K562 (cell line): ENCODE data around the gene TCF12. TPM values are rescaled to one million over a fixed set of nuclear protein-coding genes. Genes with fewer than 3 reads are reported as not detected.

Source experiments
- ATAC-seq: fragments of 200-7000 bp; cut with Tn5 transposase; 3 replicates; pipeline ENCODE4 v1.9.1; 2020; ENCODE audit warnings: moderate library complexity
- BruUV-seq: library from RNA; stranded (reverse); fragments of 400-500 nt; replicated peaks from 2 replicates; lab custom pipeline; 2021; lab: Mats Ljungman, UMichigan
- CTCF ChIA-PET: fragments of 300-600 bp; formaldehyde crosslinking; extraction: SDS; loops from one replicate; lab custom pipeline; 2021; ENCODE audit warnings: low intra/inter-chr PET ratio; lab: Yijun Ruan, JAX
- POLR2A ChIA-PET: fragments of 300-600, 350-650 bp; sonication (Branson Sonifier 250); formaldehyde crosslinking; extraction: SDS; loops from one replicate; lab custom pipeline; 2021; ENCODE audit warnings: antibody characterized with exemption, inconsistent platforms; lab: Yijun Ruan, JAX
- DNase-seq, 4 experiments: peaks; one replicate each; pipeline versions ENCODE4 v3.0.0 to v3.0.0-alpha.2; 2011 to 2018; ENCODE audit warnings: low spot score in 3 of 4, mixed read lengths in 3 of 4; ENCODE audit errors: extremely low read depth in 1 of 4
- FAIRE-seq: peaks from 2 replicates; lab custom pipeline; 2011; peaks lifted over from hg19 to GRCh38; lab: Jason Lieb, UNC
- H2AFZ ChIP-seq: 2 replicates; pipeline ENCODE4 v1.6.0; 2011; ENCODE audit warnings: low read depth, low read length, control low read depth, inconsistent platforms
- H3K27ac ChIP-seq: fragments of 200-600 bp; 3 replicates; pipeline ENCODE4 v1.8.0; 2011; ENCODE audit warnings: low read depth, mild to moderate bottlenecking, control low read depth, inconsistent platforms, low read length, moderate library complexity, mixed read lengths; ENCODE audit errors: extremely low read depth
- H3K27me3 ChIP-seq, 2 experiments: fragments of 300-600 bp in 1 of 2; 2 replicates in 1 of 2; 3 replicates in 1 of 2; pipeline versions ENCODE4 v1.6.0 to v1.8.0; 2011; ENCODE audit warnings: inconsistent platforms in 2 of 2, low read length in 2 of 2, mild to moderate bottlenecking in 1 of 2, mixed read lengths in 1 of 2, moderate library complexity in 1 of 2; ENCODE audit not compliant: control insufficient read depth in 2 of 2, insufficient read depth in 2 of 2
- H3K36me3 ChIP-seq: fragments of 300-600 bp; 3 replicates; pipeline ENCODE4 v1.8.0; 2011; ENCODE audit warnings: mild to moderate bottlenecking, low read length, inconsistent platforms; ENCODE audit not compliant: control insufficient read depth, insufficient read depth
- H3K4me1 ChIP-seq, 2 experiments: fragments of 200-600 bp in 1 of 2; replicated peaks in 1 of 2; 2 replicates in 1 of 2; 3 replicates in 1 of 2; pipeline versions ENCODE4 v1.5.1 to v1.8.0; 2011; ENCODE audit warnings: inconsistent platforms in 2 of 2, low read length in 2 of 2, mild to moderate bottlenecking in 1 of 2, mixed read lengths in 1 of 2, moderate library complexity in 1 of 2; ENCODE audit not compliant: control insufficient read depth in 2 of 2, insufficient read depth in 2 of 2
- H3K4me2 ChIP-seq: 2 replicates; pipeline ENCODE4 v1.6.1; 2011; ENCODE audit warnings: low read length, control low read depth, inconsistent platforms, mixed read lengths; ENCODE audit not compliant: insufficient read depth
- H3K4me3 ChIP-seq: fragments of 200-600 bp; sonication (generic), shearing (Covaris generic); 2 replicates; pipeline ENCODE4 v1.5.1; 2016; ENCODE audit warnings: control low read depth, inconsistent platforms
- H3K79me2 ChIP-seq: fragments of 200-600 bp; 3 replicates; pipeline ENCODE4 v1.8.0; 2011; ENCODE audit warnings: low read length, inconsistent platforms; ENCODE audit not compliant: control insufficient read depth, insufficient read depth
- H3K9ac ChIP-seq, 2 experiments: 2 replicates each; pipeline versions ENCODE4 v1.6.0 to v1.6.1; 2011; ENCODE audit warnings: low read depth in 2 of 2, low read length in 2 of 2, control low read depth in 1 of 2, inconsistent platforms in 1 of 2, mild to moderate bottlenecking in 1 of 2, mixed read lengths in 1 of 2; ENCODE audit not compliant: insufficient read depth in 1 of 2
- H3K9me1 ChIP-seq: one replicate; pipeline ENCODE4 v1.6.0; 2011; ENCODE audit warnings: inconsistent platforms, mild to moderate bottlenecking, low read length, moderate library complexity; ENCODE audit not compliant: control insufficient read depth, insufficient read depth
- H3K9me3 ChIP-seq: replicated peaks from 2 replicates; pipeline ENCODE4 v1.5.1; 2011; ENCODE audit warnings: low read depth, low read length, inconsistent platforms; ENCODE audit not compliant: control insufficient read depth, insufficient read depth
- H4K20me1 ChIP-seq: replicated peaks from 2 replicates; pipeline ENCODE4 v1.6.1; 2011; ENCODE audit warnings: low read length, inconsistent platforms, mixed read lengths; ENCODE audit not compliant: control insufficient read depth, insufficient read depth
- COPS2 ChIP-seq: fragments of 450-650 bp; conservative IDR thresholded peaks from 2 replicates; pipeline ENCODE4 v1.6.1; 2016; ENCODE audit warnings: mild to moderate bottlenecking, moderate library complexity
- MAFG ChIP-seq: fragments of 450-650 bp; conservative IDR thresholded peaks from 2 replicates; pipeline ENCODE4 v1.6.1; 2016; ENCODE audit warnings: missing genetic modification characterization, missing compliant biosample characterization
- NR4A1 ChIP-seq, 2 experiments: fragments of 250-450 bp in 1 of 2; fragments of 450-650 bp in 1 of 2; sonication (Bioruptor Pico) in 1 of 2; IDR thresholded peaks; 2 replicates each; pipeline versions ENCODE4 v1.4.0 to v1.6.1; 2016 to 2020; ENCODE audit warnings: mild to moderate bottlenecking in 2 of 2, missing compliant biosample characterization in 1 of 2, missing genetic modification characterization in 1 of 2, moderate library complexity in 1 of 2
- POLR2AphosphoS5 ChIP-seq: IDR thresholded peaks from 2 replicates; pipeline ENCODE4 v1.6.1; 2011; ENCODE audit warnings: mild to moderate bottlenecking, low read depth, low read length, moderate library complexity; ENCODE audit not compliant: control insufficient read depth, insufficient read depth
- ZNF316 ChIP-seq: fragments of 450-650 bp; IDR thresholded peaks from 2 replicates; pipeline ENCODE4 v1.6.1; 2016
- WGBS: fragments of 100-300 bp; shearing (Covaris generic); methylation state at CpG from one replicate; pipeline ENCODE4 v1.1.6; 2016; ENCODE audit warnings: low coverage, mixed read lengths; ENCODE audit not compliant: insufficient coverage; ENCODE audit errors: missing lambda C conversion rate; 5-methylcytosine and 5-hydroxymethylcytosine counted together
- in situ Hi-C: fragments of 300-500 bp; cut with MboI; formaldehyde crosslinking; loops from 4 replicates; pipeline ENCODE4 v1.15.0; 2018; ENCODE audit warnings: inconsistent platforms, mixed read lengths
- intact Hi-C: fragments of 100-400 bp; cut with micrococcal nuclease; formaldehyde crosslinking; loops from 2 replicates; pipeline ENCODE4 v1.14.2; 2022
- polyA plus RNA-seq, 8 experiments: library from polyadenylated mRNA; depleted of rRNA in 4 of 8; stranded (reverse) in 5 of 8; unstranded in 3 of 8; fragments of >200 nt; fragmentation: Nextera tagmentation in 2 of 8; fragmentation: Illumina TruSeq in 1 of 8; extraction: Ambion mirVana in 2 of 8; extraction: Trizol in 1 of 8; gene quantifications; 2 replicates each; pipeline versions ENCODE4 v1.2.1 to v1.2.3, GENCODE V29; 2011 to 2014; ENCODE audit warnings: inconsistent platforms in 1 of 8, missing spikeins in 1 of 8
- total RNA-seq, 7 experiments: library from RNA; depleted of rRNA in 6 of 7; stranded (reverse); fragments of >200 nt in 6 of 7; fragmentation: Illumina TruSeq in 2 of 7; extraction: Trizol in 2 of 7; gene quantifications; 2 replicates each; pipeline versions ENCODE4 v1.2.1 to v1.2.3, GENCODE V29; 2011 to 2021; ENCODE audit warnings: low replicate concordance in 1 of 7
- TF ChIP-seq, protein P1 (sequence below): fragments of 450-650 bp; formaldehyde crosslinking; IDR thresholded peaks from 2 replicates; pipeline ENCODE4 v1.4.0; 2022; ENCODE audit warnings: missing genetic modification characterization

Gene TCF12
- total and polyA plus RNA-seq, 9 of the 15 experiments (the other 6 are each of a cell fraction or from before 2014, with no cell fraction given) = 10.5 to 132 (median 52.9) TPM

DNA sequence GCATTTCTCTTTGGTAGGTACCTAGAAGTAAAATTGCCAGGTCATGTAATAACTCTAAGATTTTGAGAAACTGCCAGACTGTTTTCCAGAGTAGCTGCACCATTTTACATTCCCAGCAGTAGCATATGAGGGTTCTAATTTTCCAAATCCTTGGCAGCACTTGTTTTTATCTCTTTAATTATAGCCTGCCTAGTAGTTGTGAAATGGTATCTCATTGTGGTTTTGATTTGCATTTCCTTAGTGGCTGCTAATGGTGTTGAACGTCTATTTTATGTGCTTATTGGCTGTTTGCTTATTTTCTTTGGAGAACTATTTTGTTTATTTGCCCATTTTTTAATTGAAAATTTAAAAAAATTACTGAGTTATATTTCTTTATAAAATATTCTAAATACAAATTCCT lies 117.9 kb downstream of the TCF12 start:
- Histone ChIP-seq H3K36me3 (no peaks in the 10 kb centered on the region), H3K27ac (no peak overlapping the region), H2AFZ (no peak overlapping the region), H3K4me1 (peaks cover 0 to 8% of the 10 kb centered on the region in 2 experiments; a peak in 4 of 5 replicates), H3K4me3 (no peak overlapping the region), H3K9me1 (no peaks in the 10 kb centered on the region), H3K27me3 (no peaks in the 10 kb centered on the region), H4K20me1 (no peaks in the 10 kb centered on the region; the same call in 1 of the 2 replicates), H3K4me2 (no peak overlapping the region), H3K9me3 (no peaks in the 10 kb centered on the region), H3K9ac (no peak overlapping the region), H3K79me2 (peaks cover 70% of the 10 kb centered on the region)
- no peak for FAIRE-seq
- ATAC-seq = no peak
- 0% methylated on average over 1 of the region's 1 CpG for WGBS
- DNase-seq = no peak
- no TSS peak for BruUV-seq
- TF ChIP-seq MAFG (tag) (0 out of 2 replicates have a peak, but pooled peaks have one; percentile 5), ZNF316 (peak; percentile 55), NR4A1 (CRISPR knock-in tag; IDR thresholded peaks at IDR 0.05) (no peak), NR4A1 (tag; IDR thresholded peaks at IDR 0.05) (no peak), POLR2AphosphoS5 (no peak), COPS2 (no peak)
- TF ChIP-seq, protein P1, sequence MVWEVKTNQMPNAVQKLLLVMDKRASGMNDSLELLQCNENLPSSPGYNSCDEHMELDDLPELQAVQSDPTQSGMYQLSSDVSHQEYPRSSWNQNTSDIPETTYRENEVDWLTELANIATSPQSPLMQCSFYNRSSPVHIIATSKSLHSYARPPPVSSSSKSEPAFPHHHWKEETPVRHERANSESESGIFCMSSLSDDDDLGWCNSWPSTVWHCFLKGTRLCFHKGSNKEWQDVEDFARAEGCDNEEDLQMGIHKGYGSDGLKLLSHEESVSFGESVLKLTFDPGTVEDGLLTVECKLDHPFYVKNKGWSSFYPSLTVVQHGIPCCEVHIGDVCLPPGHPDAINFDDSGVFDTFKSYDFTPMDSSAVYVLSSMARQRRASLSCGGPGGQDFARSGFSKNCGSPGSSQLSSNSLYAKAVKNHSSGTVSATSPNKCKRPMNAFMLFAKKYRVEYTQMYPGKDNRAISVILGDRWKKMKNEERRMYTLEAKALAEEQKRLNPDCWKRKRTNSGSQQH (CRISPR knock-in tag) = no peak
- in situ Hi-C loops = no loop called here
- POLR2A ChIA-PET = interaction anchor here (1.0 to 1.2 kb wide), 2 partner anchors 12 to 19 kb away, joined by 3 to 6 read pairs; no protein-coding TSS in a partner anchor
- intact Hi-C loops = no loop called here
- CTCF ChIA-PET = no interaction called here
